Measurements from ENCODE around the gene CDH23.

CDH23 gene

DNA sequence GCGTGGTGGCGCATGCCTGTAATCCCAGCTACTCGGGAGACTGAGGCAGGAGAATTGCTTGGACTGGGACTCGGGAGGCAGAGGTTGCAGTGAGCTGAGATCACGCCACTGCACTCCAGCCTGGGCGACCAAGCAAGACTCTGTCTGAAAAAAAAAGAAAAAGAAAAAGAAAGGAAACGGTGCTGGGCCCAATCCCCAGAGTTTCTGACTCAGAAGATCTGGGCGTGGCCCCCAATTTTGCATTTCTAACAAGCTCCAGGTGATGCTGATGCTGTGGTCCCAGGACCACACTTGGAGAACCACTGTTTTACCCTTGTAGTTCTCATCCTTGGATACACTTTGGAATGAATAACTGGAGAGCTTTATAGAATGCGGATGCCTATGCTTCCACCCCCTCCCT, 243.9 kb downstream of the CDH23 start:
- DNase-seq (ENCODE audit: low spot score), result no peak

DNA sequence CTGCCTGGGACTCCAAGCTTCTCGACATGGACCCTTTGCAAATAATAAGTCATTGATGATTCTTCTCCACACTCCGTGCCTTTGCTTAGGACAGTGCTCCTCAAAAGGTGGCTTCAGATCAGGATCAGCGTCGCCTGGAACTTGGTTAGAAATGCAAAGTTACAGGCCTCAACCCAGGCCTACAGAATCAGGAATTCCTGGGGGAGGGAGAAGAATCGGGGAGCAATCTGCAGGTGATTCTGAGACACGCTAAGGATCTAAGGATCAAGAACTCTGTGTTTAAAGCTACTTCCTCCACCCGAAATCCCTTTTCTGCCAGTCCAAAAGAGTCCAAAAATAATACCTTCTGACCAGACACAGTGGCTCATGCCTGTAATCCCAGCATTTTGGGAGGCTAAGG, 244.7 kb downstream of the CDH23 start:
- no peak for DNase-seq (ENCODE audit: low spot score)

GRCh38 chr10:71641986-71642385, 245.3 kb downstream of the CDH23 start:
- no peak for DNase-seq (ENCODE audit: low spot score)

DNA sequence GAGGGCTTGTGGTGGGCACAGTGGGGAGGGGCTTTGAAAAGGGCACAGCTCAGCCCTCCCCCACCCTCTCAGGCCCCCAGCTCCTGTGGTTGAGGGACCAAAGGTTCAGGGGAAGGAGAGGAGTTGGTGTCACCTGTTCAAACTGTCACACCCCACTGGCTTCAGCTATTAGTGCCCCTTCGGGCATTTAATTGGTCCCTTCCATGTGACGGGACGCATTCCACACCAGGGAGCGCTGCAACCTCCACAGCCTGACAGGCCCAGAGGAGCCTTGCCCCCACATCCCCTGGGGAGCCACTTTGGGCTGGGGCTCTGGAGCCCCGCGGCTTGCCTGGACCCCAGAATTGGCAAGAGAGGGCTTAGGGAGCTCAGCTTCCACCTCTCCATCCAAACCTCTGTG, 247.2 kb downstream of the CDH23 start:
- no peak for DNase-seq (ENCODE audit: low spot score)

DNA sequence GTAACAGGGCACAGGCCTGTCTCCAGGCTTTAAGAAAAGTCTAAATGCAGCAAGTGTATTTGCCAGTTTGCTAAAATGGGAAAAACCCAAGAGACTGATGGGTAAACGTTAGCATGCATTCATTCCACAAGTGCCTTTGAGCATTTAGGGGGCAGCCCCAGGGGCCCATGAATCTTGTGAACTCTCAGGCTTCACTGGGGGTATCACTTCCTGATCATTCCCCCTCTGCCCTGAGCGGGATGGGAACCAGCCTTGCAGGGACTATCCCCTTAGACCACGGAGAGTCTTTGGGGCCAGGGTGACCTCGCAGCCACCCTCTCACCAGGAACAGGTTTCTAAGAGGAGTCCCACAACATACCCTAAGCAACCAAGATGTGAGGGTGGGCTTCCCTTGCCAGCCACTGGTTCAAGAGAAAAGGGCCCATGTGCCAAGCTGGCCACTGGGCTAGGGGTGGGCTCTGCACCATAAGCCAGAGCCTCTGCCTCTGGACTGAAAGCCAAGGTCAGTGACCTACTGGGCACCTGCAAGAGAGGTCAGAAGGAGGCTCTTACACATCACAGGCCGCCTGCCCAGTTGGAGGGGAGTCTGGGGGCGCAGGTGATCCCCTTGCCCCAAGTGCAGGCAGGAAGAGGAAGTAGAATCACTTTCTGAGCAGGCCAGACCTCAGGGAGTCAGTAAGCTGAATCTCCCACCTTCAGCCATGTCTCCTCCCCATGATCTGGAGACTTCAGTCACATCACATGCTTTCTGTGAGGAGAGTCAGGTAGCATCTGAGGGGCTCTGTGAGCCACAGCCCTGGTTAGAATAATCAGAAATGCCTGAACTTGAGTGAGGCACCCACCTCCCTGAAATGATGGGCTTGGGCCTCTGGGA, 247.8 kb downstream of the CDH23 start:
- DNase-seq (ENCODE audit: low spot score), result no peak

- DNase-seq (ENCODE audit: low spot score), result no peak
Measured at GRCh38 chr10:71645185-71645584, 248.5 kb downstream of the CDH23 start.

DNA sequence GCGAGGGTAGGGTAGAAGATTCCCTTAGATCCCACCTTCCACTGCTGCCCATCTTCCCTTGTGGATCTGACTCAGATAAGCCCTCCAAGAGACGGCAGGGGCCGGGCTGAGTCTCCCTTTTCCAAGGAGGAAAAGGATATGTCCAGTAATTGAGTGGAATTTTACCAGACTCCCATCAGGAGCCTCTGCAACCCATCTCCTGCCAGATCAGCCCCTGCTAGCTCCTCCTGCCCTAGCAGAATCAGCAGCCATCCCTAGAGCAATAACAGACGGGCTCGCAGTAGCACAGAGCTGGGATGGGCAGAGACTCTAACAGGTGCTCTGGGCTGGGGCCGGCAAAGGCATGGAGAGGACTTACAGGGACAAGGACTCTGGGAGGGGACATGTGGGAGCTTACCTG, 249.3 kb downstream of the CDH23 start:
- DNase-seq (ENCODE audit: low spot score), result no peak

DNA sequence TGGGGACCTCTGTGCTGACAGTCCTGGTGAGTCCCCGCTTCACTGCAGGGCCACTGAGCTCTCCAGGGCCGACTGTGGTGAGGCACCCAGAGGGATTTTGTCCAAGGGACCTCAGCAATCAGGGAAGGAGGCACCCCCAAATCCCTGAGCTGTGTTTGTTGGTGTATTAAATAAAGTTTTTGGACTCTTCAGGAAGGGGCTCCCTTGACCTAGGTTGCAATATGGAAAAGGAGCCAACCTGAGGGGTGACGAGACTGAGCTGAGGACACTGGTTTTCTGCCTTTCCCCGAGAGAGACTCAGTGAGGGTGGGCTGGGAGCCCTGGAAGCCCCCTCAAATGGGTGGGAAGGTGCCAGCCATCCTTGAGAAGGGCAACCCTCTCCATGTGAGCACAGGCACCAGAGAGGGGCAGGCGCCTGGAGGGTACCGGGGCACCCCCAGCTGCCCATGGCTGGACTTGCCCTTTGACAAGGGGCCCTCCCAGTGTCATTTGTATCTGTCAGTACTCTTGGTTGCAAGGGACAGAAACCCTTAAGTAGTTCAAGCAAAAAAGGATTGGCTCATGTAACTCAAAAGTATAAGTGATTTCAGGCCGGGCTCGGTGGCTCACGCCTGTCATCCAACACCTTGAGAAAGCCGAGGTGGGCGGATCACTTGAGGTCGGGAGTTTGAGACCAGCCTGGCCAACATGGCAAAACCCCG, 250.0 kb downstream of the CDH23 start:
- no peak for DNase-seq (ENCODE audit: low spot score)

- no peak for DNase-seq (ENCODE audit: low spot score)
Measured at GRCh38 chr10:71647526-71648253, 251.0 kb downstream of the CDH23 start.

DNA sequence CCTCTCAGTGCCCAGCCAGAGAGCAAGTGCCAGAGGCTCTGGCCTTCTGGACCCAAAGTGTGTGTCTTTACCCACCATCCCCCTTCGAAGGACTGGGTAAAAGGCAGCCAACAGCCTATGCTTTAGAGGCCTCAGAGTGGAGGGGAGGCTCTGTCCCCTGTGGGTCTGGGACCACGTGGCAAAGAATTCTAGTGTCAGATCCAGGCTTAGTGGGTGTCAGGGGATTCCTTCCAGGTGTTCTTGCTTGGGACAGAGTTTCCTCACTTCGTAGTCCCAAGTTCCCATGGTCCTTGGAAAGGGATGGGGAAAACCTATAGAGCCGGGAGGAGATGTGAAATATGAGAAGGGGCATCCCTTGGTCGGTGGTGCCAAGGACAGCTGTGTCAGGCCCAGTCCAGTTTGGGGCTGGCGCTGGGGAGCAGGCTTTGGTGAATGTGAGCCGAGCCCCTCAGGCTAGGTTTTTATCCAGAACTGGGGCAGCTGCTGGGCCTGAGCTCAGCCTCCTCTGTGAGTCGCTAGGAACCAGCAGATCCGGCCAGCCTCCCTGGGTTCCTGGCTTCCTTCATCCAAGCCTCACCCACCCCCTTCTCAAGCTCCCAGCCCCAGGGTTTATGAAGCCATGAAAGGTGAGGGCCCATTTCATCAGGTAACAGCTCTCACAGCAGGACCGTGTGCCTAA, 251.7 kb downstream of the CDH23 start:
- no peak for DNase-seq (ENCODE audit: low spot score)

- no peak for DNase-seq (ENCODE audit: low spot score)
Measured at GRCh38 chr10:71648933-71649320, 252.2 kb downstream of the CDH23 start.

DNA sequence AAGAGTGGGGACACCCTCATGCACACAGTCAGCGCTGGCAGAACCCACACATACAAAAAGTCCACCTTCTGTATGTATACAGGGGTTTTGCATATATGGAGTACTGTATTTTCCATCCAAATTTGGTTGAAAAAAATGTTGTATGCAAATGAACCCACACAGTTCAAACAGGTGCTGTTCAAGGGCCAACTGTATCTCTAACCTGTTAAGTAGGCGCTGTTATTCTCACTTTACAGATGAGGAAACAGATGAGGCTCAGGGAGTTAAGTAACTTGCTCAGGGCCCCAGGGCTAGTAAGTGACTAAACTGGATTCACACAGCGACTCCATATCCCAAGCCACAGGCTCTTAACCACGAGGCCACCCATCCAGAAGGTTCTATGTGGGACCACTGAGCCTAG, 252.9 kb downstream of the CDH23 start:
- DNase-seq (ENCODE audit: low spot score), result no peak

DNA sequence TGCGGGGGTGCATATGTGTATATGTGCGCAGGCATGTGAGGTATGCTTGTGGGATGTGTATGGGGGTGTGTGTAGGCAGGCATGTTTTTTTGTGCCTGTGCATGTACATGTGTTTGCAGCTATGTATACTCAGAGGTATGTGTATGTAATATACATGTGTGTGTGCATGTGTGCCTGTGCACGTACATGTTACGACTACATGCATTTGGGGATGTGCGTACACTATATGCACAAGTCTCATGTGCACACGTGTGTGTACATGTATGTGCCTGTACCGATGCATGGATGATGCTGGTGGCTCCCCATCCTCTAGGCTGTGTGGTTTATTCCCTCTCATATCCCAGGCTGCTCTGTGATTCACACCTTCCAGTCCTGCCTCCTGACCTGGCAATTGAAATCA, 253.7 kb downstream of the CDH23 start:
- DNase-seq (ENCODE audit: low spot score), result no peak

- no peak for DNase-seq (ENCODE audit: low spot score)
Measured at GRCh38 chr10:71651428-71651827, 254.7 kb downstream of the CDH23 start.

GRCh38 chr10:71651928-71652327, 255.2 kb downstream of the CDH23 start:
- no peak for DNase-seq (ENCODE audit: low spot score)

- DNase-seq (ENCODE audit: low spot score), result no peak
Measured at GRCh38 chr10:71653044-71653443, 256.3 kb downstream of the CDH23 start.

DNA sequence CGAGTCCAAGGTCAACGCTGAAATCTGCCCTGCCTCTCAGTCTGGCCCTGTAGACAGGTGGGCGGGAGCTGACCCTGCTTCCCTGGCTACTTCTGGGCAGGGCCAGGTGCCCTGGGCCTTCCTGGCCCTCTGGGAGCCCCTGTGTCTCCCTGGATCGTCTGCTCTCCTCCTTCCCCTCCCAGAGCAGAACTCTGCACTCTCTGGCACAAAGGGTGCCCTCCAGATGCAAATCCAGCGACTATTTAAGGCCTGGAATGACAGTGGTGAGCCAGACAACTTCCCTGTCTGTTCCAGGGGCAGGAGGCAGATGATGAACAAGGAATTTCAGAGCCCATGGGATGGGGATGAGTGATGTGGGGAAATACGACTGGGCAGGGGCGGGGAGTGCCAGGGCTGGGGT, 259.5 kb downstream of the CDH23 start:
- DNase-seq (ENCODE audit: low spot score), result no peak

DNA sequence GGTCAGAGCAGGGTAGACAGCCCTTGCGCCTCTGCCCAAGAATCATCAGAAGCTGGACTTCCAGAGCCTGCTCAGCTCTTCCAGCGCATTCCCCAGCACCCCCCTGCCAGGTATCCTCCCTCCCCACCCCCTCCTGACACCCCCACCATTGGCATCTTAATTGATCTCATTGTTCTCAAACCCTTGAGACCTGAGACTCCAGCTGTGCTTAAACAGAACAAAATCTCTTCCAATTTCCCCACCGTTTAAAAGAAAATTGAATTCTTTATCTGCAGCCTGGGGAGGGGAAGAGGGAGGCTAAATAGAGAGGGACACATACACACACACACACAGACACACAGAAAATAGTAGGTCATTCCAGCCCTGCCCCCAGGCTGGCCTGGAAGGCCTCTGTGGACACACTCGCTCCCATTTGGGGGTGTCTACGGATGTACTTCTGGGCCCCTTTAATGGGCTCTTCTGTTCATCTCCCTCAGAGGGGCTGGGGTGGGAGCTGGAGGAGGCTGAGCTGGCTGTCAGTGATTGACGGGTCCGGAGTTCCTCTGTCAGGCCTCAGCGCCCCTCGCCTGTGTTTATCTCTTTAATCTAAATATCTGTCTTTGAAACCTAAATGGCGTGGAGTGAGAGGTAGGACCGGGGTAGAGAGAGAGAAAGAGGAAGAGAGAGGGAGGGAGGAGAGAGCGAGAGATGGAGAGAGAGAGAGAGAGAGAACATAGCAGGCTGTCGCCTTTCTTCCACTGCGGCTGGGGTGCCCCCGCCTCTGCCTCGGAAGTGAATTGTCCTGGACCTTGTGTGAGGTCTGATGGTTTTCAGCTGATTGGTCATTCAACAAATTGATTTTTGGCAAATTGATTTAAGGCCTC, 261.1 kb downstream of the CDH23 start:
- DNase-seq (ENCODE audit: low spot score), result no peak

DNA sequence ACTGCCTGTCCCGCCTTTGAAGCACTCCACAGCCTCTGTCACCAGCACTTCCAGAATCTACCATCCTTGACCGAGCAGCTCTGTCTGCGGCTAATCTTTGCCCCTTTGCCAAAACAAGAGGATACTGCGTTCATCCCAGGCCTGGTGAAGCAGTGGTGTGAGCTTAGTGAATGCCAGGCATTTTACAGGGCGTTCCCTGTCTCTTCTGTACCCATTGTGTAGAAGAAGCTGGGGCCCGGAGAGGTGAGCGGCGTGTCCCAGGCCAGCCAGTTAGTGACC, 261.7 kb downstream of the CDH23 start:
- DNase-seq (ENCODE audit: low spot score), result no peak

GRCh38 chr10:71659111-71659634, 262.5 kb downstream of the CDH23 start:
- no peak for DNase-seq (ENCODE audit: low spot score)

DNA sequence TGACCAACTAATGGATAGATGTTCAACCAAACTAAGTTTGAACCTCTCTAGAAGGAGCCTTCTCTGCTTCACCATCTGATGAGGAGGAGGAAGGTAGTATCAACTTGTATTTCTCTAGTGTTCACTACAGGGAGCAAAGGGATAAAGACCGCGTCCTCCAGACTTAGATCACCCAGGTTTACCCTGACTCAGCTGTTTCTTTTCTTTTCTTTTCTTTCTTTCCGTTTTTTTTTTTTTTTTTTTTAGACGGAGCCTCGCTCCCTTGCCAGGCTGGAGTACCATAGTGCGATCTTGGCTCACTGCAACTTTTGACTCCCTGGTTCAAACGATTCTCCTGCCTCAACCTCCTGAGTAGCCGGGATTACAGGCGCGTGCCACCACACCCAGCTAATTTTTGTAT, 263.0 kb downstream of the CDH23 start:
- no peak for DNase-seq (ENCODE audit: low spot score)

All from CD4-positive, alpha-beta T cell treated with Interleukin-2 at 100 ng/mL for 4 hours (primary cell).